MM.1S (cell line): Measurements from ENCODE around the gene TPSD1.
"Not testable (repeated sequence)": the region's sequence is repeated elsewhere in the genome, so short reads cannot be mapped to it uniquely, and the experiment has no call there.

ENCODE experiments used
- EZH2 ChIP-seq: fragments of 300-600 bp; sonication (generic); optimal IDR thresholded peaks from 2 replicates; pipeline ENCODE3; 2017; ENCODE audit warnings: low read depth, mild to moderate bottlenecking, antibody characterized with exemption, low read length, mixed read lengths
- TF ChIP-seq, protein P1 (sequence below): fragments of 300-600 bp; sonication (generic); IDR thresholded peaks from 2 replicates; pipeline ENCODE4 v1.5.1; 2016; ENCODE audit warnings: antibody characterized with exemption, low read length, mixed read lengths

GRCh38 chr16:1240436-1240835 is 15.4 kb upstream of the TPSD1 start, which contains the start of gene TPSAB1:
- TF ChIP-seq, protein P1, sequence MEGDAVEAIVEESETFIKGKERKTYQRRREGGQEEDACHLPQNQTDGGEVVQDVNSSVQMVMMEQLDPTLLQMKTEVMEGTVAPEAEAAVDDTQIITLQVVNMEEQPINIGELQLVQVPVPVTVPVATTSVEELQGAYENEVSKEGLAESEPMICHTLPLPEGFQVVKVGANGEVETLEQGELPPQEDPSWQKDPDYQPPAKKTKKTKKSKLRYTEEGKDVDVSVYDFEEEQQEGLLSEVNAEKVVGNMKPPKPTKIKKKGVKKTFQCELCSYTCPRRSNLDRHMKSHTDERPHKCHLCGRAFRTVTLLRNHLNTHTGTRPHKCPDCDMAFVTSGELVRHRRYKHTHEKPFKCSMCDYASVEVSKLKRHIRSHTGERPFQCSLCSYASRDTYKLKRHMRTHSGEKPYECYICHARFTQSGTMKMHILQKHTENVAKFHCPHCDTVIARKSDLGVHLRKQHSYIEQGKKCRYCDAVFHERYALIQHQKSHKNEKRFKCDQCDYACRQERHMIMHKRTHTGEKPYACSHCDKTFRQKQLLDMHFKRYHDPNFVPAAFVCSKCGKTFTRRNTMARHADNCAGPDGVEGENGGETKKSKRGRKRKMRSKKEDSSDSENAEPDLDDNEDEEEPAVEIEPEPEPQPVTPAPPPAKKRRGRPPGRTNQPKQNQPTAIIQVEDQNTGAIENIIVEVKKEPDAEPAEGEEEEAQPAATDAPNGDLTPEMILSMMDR, result not testable (repeated sequence)
- not testable (repeated sequence) for TF ChIP-seq EZH2
